ENCODE measurements around the gene ARL15. TPM values are rescaled to one million over a fixed set of nuclear protein-coding genes. Genes with fewer than 3 reads are reported as not detected.

Gene ARL15
- total RNA-seq, 4 donors from 2014 or later = 16.6 to 48.8 (median 32.3) TPM

- DNase-seq (ENCODE audit: low spot score in 2 of 2) = no peak
- no peak overlapping the region for H3K4me3 ChIP-seq (ENCODE audit: low read depth, poor library complexity, severe bottlenecking)
- intact Hi-C loops (cut with DNase I; ENCODE audit: low total_unique reads) = no loop called here
- TF ChIP-seq POLR2A (IDR thresholded peaks at IDR 0.05) (no peak), CTCF (IDR thresholded peaks at IDR 0.05) (no peak)
- WGBS, 2 donors = 71 to 82% methylated on average over 2 of the region's 2 CpGs
These were observed 222.9 kb downstream of the ARL15 start for GRCh38 chr5:54087436-54087835.

GRCh38 chr5:54086191-54086590 is 224.2 kb downstream of the ARL15 start:
- TF ChIP-seq CTCF (IDR thresholded peaks at IDR 0.05) (no peak), POLR2A (IDR thresholded peaks at IDR 0.05) (no peak)
- H3K4me3 ChIP-seq (ENCODE audit: low read depth, poor library complexity, severe bottlenecking) = no peak overlapping the region
- DNase-seq (ENCODE audit: low spot score in 2 of 2) = no peak
- intact Hi-C loops (cut with DNase I; ENCODE audit: low total_unique reads) = no loop called here
- WGBS, 2 donors = 95 to 97% methylated on average over 2 of the region's 2 CpGs

GRCh38 chr5:54084696-54085095 is 225.7 kb downstream of the ARL15 start:
- intact Hi-C loops (cut with DNase I; ENCODE audit: low total_unique reads) = no loop called here
- TF ChIP-seq POLR2A (IDR thresholded peaks at IDR 0.05) = no peak
- TF ChIP-seq CTCF (IDR thresholded peaks at IDR 0.05) = no peak
- no peak for DNase-seq (ENCODE audit: low spot score in 2 of 2)
- WGBS, 2 donors = 76 to 79% methylated on average over 4 of the region's 4 CpGs
- no peak overlapping the region for H3K4me3 ChIP-seq (ENCODE audit: low read depth, poor library complexity, severe bottlenecking)

- no peak for DNase-seq (ENCODE audit: low spot score in 2 of 2)
- TF ChIP-seq CTCF (IDR thresholded peaks at IDR 0.05) (no peak), POLR2A (IDR thresholded peaks at IDR 0.05) (no peak)
- 53 to 62% methylated on average over 3 of the region's 3 CpGs for WGBS, 2 donors
- intact Hi-C loops (cut with DNase I; ENCODE audit: low total_unique reads) = no loop called here
- no peak overlapping the region for H3K4me3 ChIP-seq (ENCODE audit: low read depth, poor library complexity, severe bottlenecking)
These were observed 226.5 kb downstream of the ARL15 start for GRCh38 chr5:54083851-54084250.

GRCh38 chr5:54083245-54083644 is 227.1 kb downstream of the ARL15 start:
- intact Hi-C loops (cut with DNase I; ENCODE audit: low total_unique reads) = no loop called here
- H3K4me3 ChIP-seq (ENCODE audit: low read depth, poor library complexity, severe bottlenecking) = no peak overlapping the region
- 92 to 96% methylated on average over 1 of the region's 1 CpG for WGBS, 2 donors
- TF ChIP-seq POLR2A (IDR thresholded peaks at IDR 0.05) (no peak), CTCF (IDR thresholded peaks at IDR 0.05) (no peak)
- DNase-seq (ENCODE audit: low spot score in 2 of 2) = no peak

- WGBS, 2 donors = 95 to 96% methylated on average over 1 of the region's 1 CpG
- no peak overlapping the region for H3K4me3 ChIP-seq (ENCODE audit: low read depth, poor library complexity, severe bottlenecking)
- DNase-seq (ENCODE audit: low spot score in 2 of 2) = no peak
- intact Hi-C loops (cut with DNase I; ENCODE audit: low total_unique reads) = no loop called here
- no peak for TF ChIP-seq CTCF (IDR thresholded peaks at IDR 0.05)
- no peak for TF ChIP-seq POLR2A (IDR thresholded peaks at IDR 0.05)
These were observed 229.0 kb downstream of the ARL15 start for GRCh38 chr5:54081415-54081814.
